Measurements from ENCODE around the gene CDX1. TPM values are rescaled to one million over a fixed set of nuclear protein-coding genes. Genes with fewer than 3 reads are reported as not detected.

CDX1 gene
- not detected in 2 replicates for total RNA-seq (2022)
- Bru-seq, nascent RNA: not detected
- BruChase-seq, experiment 1, labeled RNA remaining after a 6-hour chase: not detected
- BruChase-seq, experiment 2, labeled RNA remaining after a 2-hour chase: not detected
- long read RNA-seq: 0 reads

DNA sequence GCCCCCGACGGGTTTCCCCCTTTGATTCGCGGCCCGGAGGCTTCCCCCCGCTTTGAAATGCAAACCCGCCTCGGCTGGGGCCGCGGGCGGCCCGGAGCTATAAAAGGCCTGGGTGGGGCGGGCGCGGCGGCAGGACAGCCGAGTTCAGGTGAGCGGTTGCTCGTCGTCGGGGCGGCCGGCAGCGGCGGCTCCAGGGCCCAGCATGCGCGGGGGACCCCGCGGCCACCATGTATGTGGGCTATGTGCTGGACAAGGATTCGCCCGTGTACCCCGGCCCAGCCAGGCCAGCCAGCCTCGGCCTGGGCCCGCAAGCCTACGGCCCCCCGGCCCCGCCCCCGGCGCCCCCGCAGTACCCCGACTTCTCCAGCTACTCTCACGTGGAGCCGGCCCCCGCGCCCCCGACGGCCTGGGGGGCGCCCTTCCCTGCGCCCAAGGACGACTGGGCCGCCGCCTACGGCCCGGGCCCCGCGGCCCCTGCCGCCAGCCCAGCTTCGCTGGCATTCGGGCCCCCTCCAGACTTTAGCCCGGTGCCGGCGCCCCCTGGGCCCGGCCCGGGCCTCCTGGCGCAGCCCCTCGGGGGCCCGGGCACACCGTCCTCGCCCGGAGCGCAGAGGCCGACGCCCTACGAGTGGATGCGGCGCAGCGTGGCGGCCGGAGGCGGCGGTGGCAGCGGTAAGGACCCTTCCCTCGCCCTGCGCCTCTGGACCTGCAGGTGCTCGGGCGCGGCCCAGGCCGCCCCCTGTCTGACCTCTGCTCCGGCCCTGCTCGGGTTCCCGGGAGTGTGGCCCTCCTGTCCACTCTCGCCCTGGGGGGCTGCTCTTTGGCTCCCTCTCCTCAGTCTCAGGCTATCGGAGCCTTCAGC lies at the start of gene CDX1:
TSS of gene CDX1 (plus strand) at position 129 of the 862 bp plus-strand sequence. CDS start at position 228, 99 bp downstream.
- BruUV-seq (replicated peaks): no TSS peak
- no peak within 1 kb of the TSS for H3K4me3 Mint-ChIP-seq (ENCODE audit: low read depth, unreplicated experiment)
- CTCF ChIA-PET: no interaction called here
- H3K9me3 Mint-ChIP-seq (ENCODE audit: low read depth, unreplicated experiment): no peaks in the 10 kb centered on the region
- H3K4me1 Mint-ChIP-seq (ENCODE audit: low read depth, unreplicated experiment): peaks cover 16% of the 10 kb centered on the region
- no peaks in the 10 kb centered on the region for H3K36me3 Mint-ChIP-seq (ENCODE audit: insufficient read depth, unreplicated experiment)
- intact Hi-C loops (cut with micrococcal nuclease; ENCODE audit: unreplicated experiment): no loop called here
- DNase-seq: no peak
- TF ChIP-seq, protein P1, sequence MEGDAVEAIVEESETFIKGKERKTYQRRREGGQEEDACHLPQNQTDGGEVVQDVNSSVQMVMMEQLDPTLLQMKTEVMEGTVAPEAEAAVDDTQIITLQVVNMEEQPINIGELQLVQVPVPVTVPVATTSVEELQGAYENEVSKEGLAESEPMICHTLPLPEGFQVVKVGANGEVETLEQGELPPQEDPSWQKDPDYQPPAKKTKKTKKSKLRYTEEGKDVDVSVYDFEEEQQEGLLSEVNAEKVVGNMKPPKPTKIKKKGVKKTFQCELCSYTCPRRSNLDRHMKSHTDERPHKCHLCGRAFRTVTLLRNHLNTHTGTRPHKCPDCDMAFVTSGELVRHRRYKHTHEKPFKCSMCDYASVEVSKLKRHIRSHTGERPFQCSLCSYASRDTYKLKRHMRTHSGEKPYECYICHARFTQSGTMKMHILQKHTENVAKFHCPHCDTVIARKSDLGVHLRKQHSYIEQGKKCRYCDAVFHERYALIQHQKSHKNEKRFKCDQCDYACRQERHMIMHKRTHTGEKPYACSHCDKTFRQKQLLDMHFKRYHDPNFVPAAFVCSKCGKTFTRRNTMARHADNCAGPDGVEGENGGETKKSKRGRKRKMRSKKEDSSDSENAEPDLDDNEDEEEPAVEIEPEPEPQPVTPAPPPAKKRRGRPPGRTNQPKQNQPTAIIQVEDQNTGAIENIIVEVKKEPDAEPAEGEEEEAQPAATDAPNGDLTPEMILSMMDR (IDR thresholded peaks at IDR 0.05; ENCODE audit: unreplicated experiment): no peak
- H3K27me3 Mint-ChIP-seq (ENCODE audit: unreplicated experiment): peaks cover 36% of the 10 kb centered on the region
- no peak within 1 kb of the TSS for H3K27ac Mint-ChIP-seq (ENCODE audit: unreplicated experiment)

GRCh38 chr5:150117945-150118560 lies 48.5 kb upstream of the CDX1 start:
- intact Hi-C loops (cut with micrococcal nuclease; ENCODE audit: unreplicated experiment): no loop called here
- Mint-ChIP-seq H3K4me3 (ENCODE audit: low read depth, unreplicated experiment) (no peak overlapping the region), H3K27me3 (ENCODE audit: unreplicated experiment) (peaks cover 32% of the 10 kb centered on the region), H3K4me1 (ENCODE audit: low read depth, unreplicated experiment) (peaks cover 14% of the 10 kb centered on the region), H3K9me3 (ENCODE audit: low read depth, unreplicated experiment) (no peaks in the 10 kb centered on the region), H3K27ac (ENCODE audit: unreplicated experiment) (no peak overlapping the region), H3K36me3 (ENCODE audit: insufficient read depth, unreplicated experiment) (no peaks in the 10 kb centered on the region)
- CTCF ChIA-PET: interaction anchor here (1.3 to 1.5 kb wide), 2 partner anchors 8 to 13 kb away, joined by 4 to 6 read pairs; no protein-coding TSS in a partner anchor
- no TSS peak for BruUV-seq (replicated peaks)
- TF ChIP-seq, protein P1 (IDR thresholded peaks at IDR 0.05; ENCODE audit: unreplicated experiment): no peak
- no peak for DNase-seq

GRCh38 chr5:150118561-150119229 lies 47.9 kb upstream of the CDX1 start:
- Mint-ChIP-seq H3K4me1 (ENCODE audit: low read depth, unreplicated experiment) (peaks cover 9% of the 10 kb centered on the region), H3K4me3 (ENCODE audit: low read depth, unreplicated experiment) (no peak overlapping the region), H3K27me3 (ENCODE audit: unreplicated experiment) (peaks cover 32% of the 10 kb centered on the region), H3K27ac (ENCODE audit: unreplicated experiment) (no peak overlapping the region), H3K36me3 (ENCODE audit: insufficient read depth, unreplicated experiment) (no peaks in the 10 kb centered on the region), H3K9me3 (ENCODE audit: low read depth, unreplicated experiment) (no peaks in the 10 kb centered on the region)
- TF ChIP-seq, protein P1 (IDR thresholded peaks at IDR 0.05; ENCODE audit: unreplicated experiment): no peak
- CTCF ChIA-PET: interaction anchor here (1.3 kb wide), 1 partner anchor 9 kb away, joined by 4 read pairs; no protein-coding TSS in a partner anchor
- BruUV-seq (replicated peaks): no TSS peak
- intact Hi-C loops (cut with micrococcal nuclease; ENCODE audit: unreplicated experiment): no loop called here
- DNase-seq: no peak

- intact Hi-C loops (cut with micrococcal nuclease; ENCODE audit: unreplicated experiment): no loop called here
- BruUV-seq (replicated peaks): no TSS peak
- TF ChIP-seq, protein P1 (IDR thresholded peaks at IDR 0.05; ENCODE audit: unreplicated experiment): no peak
- DNase-seq: no peak
- H3K27me3 Mint-ChIP-seq (ENCODE audit: unreplicated experiment): peaks cover 32% of the 10 kb centered on the region
- no peaks in the 10 kb centered on the region for H3K36me3 Mint-ChIP-seq (ENCODE audit: insufficient read depth, unreplicated experiment)
- CTCF ChIA-PET: interaction anchor here (1.3 kb wide), 1 partner anchor 10 kb away, joined by 4 read pairs; no protein-coding TSS in a partner anchor
- no peaks in the 10 kb centered on the region for H3K9me3 Mint-ChIP-seq (ENCODE audit: low read depth, unreplicated experiment)
- no peak overlapping the region for H3K4me3 Mint-ChIP-seq (ENCODE audit: low read depth, unreplicated experiment)
- peaks cover 9% of the 10 kb centered on the region for H3K4me1 Mint-ChIP-seq (ENCODE audit: low read depth, unreplicated experiment)
- no peak overlapping the region for H3K27ac Mint-ChIP-seq (ENCODE audit: unreplicated experiment)
Observed at GRCh38 chr5:150119421-150120061, 47.0 kb upstream of the CDX1 start.
